HEK293T (cell line): Measurements from ENCODE around the gene SAP30L.

Experiments used
- FOXA1 ChIP-seq: fragments of 450-650 bp; IDR thresholded peaks from 2 replicates; pipeline ENCODE4 v1.6.1; 2016; ENCODE audit warnings: mild to moderate bottlenecking
- FOXK2 ChIP-seq: fragments of 450-650 bp; IDR thresholded peaks from 2 replicates; pipeline ENCODE4 v1.6.1; 2016; ENCODE audit warnings: mild to moderate bottlenecking
- FOXM1 ChIP-seq: fragments of 450-650 bp; IDR thresholded peaks from 2 replicates; pipeline ENCODE4 v1.6.1; 2017; ENCODE audit warnings: mild to moderate bottlenecking, borderline replicate concordance
- HDGF ChIP-seq: fragments of 450-650 bp; IDR thresholded peaks from 2 replicates; pipeline ENCODE4 v1.6.1; 2017; ENCODE audit warnings: antibody characterized with exemption, borderline replicate concordance
- L3MBTL2 ChIP-seq: fragments of 450-650 bp; conservative IDR thresholded peaks from 2 replicates; pipeline ENCODE4 v1.6.1; 2016; ENCODE audit warnings: mild to moderate bottlenecking
- LEF1 ChIP-seq: fragments of 450-650 bp; IDR thresholded peaks from 2 replicates; pipeline ENCODE4 v1.6.1; 2017; ENCODE audit warnings: mild to moderate bottlenecking, borderline replicate concordance
- NFRKB ChIP-seq: fragments of 450-650 bp; IDR thresholded peaks from 2 replicates; pipeline ENCODE4 v1.6.1; 2016; ENCODE audit warnings: mild to moderate bottlenecking, moderate library complexity
- SP1 ChIP-seq: fragments of 450-650 bp; IDR thresholded peaks from 2 replicates; pipeline ENCODE4 v1.6.1; 2017
- TARDBP ChIP-seq: fragments of 450-650 bp; IDR thresholded peaks from 2 replicates; pipeline ENCODE4 v1.6.1; 2016
- ZNF384 ChIP-seq: fragments of 450-650 bp; IDR thresholded peaks from 2 replicates; pipeline ENCODE4 v1.6.1; 2016
- TF ChIP-seq, protein P1 (sequence below): fragments of 450-650 bp; IDR thresholded peaks from 2 replicates; pipeline ENCODE4 v1.6.1; 2016

DNA sequence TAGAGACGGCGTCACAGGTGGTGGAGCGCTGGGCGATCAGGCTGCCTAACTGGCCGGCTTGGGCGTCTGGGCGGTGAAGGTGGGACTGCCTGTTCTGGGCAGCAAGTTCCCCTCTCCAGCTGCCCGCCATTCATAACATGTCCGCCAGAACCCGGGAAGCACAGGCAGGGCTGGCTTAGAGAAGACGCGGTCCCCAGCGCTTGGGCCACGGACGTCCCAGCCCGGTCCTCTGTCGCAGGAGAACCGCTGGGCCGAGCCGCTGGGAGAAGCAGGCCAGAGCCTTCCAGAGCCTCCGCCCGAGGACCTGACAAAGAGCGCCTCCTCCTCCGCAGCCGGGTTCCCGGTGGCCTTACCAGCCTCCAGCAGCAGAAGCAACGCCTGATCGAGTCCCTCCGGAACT is 47.5 kb downstream of the SAP30L start:
- TF ChIP-seq FOXM1 (no peak), TARDBP (no peak), FOXA1 (no peak), FOXK2 (no peak), SP1 (no peak), LEF1 (no peak), HDGF (no peak), NFRKB (no peak), L3MBTL2 (no peak), ZNF384 (no peak)
- TF ChIP-seq, protein P1, sequence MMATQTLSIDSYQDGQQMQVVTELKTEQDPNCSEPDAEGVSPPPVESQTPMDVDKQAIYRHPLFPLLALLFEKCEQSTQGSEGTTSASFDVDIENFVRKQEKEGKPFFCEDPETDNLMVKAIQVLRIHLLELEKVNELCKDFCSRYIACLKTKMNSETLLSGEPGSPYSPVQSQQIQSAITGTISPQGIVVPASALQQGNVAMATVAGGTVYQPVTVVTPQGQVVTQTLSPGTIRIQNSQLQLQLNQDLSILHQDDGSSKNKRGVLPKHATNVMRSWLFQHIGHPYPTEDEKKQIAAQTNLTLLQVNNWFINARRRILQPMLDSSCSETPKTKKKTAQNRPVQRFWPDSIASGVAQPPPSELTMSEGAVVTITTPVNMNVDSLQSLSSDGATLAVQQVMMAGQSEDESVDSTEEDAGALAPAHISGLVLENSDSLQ, result no peak
